Glutamatergic neuron (in vitro differentiated cells): ENCODE measurements around the gene PCK1. TPM values are rescaled to one million over a fixed set of nuclear protein-coding genes. Genes with fewer than 3 reads are reported as not detected.

ENCODE experiments used
- DNase-seq: peaks from one replicate; pipeline ENCODE4 v3.0.0; 2022
- H3K27ac Mint-ChIP-seq: one replicate; pipeline ENCODE4 v1.8.0; 2020; ENCODE audit warnings: mild to moderate bottlenecking, mixed read lengths, inconsistent platforms; ENCODE audit not compliant: unreplicated experiment
- H3K27me3 Mint-ChIP-seq: one replicate; pipeline ENCODE4 v1.8.0; 2020; ENCODE audit warnings: mild to moderate bottlenecking, moderate library complexity, mixed read lengths, inconsistent platforms; ENCODE audit not compliant: unreplicated experiment
- H3K36me3 Mint-ChIP-seq: one replicate; pipeline ENCODE4 v1.8.0; 2020; ENCODE audit warnings: mild to moderate bottlenecking, mixed read lengths, inconsistent platforms; ENCODE audit not compliant: unreplicated experiment
- H3K4me1 Mint-ChIP-seq: one replicate; pipeline ENCODE4 v1.8.0; 2020; ENCODE audit warnings: mild to moderate bottlenecking, low read depth, mixed read lengths, inconsistent platforms; ENCODE audit not compliant: unreplicated experiment
- H3K4me3 Mint-ChIP-seq: one replicate; pipeline ENCODE4 v1.8.0; 2020; ENCODE audit warnings: mild to moderate bottlenecking, mixed read lengths, inconsistent platforms; ENCODE audit not compliant: unreplicated experiment
- H3K9me3 Mint-ChIP-seq: one replicate; pipeline ENCODE4 v1.8.0; 2020; ENCODE audit warnings: mild to moderate bottlenecking, moderate library complexity, mixed read lengths, inconsistent platforms; ENCODE audit not compliant: unreplicated experiment
- total RNA-seq: library from RNA; stranded (reverse); fragmentation: NEBNext Ultra II Directional; extraction: Animal tissue kit (Norgen Biotek cat#: 25700); gene quantifications from one replicate; pipeline ENCODE4 v1.2.1, GENCODE V29; 2021; ENCODE audit not compliant: unreplicated experiment
- TF ChIP-seq, protein P1 (sequence below): fragments of 200-600 bp; sonication (generic); IDR thresholded peaks from one replicate; pipeline ENCODE4 v1.5.0; 2021; ENCODE audit not compliant: partially characterized antibody, unreplicated experiment

The PCK1 gene
- total RNA-seq, 1 donor from 2014 or later, result not detected

DNA sequence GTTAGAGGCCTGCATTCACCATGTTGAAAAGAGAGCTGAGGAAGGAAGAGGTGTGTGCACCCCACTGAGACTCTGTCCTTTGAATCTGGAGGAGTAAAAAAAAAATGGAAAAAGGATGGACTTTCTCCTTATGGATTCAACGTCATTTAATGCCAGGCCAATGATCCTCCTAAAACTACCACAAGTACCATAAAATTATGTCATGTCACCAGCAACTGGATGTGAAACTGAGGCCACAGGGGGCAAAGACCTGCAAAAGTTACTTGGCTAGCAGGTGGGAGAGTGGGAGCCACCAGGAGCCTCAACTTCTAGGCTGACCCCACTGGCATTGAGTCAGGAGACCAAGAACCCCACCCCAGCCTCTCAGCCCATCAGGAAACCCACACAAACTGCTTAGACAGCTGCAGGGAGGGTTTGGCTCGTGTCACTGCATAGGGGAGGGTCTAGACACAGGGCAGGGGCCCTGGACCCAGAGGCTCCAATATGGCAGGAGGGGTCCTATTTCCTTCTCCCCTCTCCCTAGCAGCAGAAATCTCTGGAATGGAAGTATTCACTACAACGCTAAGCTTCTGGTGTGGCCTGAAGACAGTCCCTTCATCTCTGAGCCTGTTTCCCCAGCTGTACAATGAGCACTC is 11.0 kb downstream of the PCK1 start:
- no peak for DNase-seq
- Mint-ChIP-seq H3K27ac (no peak overlapping the region), H3K4me3 (no peak overlapping the region), H3K9me3 (peaks cover 5% of the 10 kb centered on the region), H3K36me3 (no peaks in the 10 kb centered on the region), H3K4me1 (peaks cover 8% of the 10 kb centered on the region), H3K27me3 (peaks cover 2% of the 10 kb centered on the region)
- TF ChIP-seq, protein P1, sequence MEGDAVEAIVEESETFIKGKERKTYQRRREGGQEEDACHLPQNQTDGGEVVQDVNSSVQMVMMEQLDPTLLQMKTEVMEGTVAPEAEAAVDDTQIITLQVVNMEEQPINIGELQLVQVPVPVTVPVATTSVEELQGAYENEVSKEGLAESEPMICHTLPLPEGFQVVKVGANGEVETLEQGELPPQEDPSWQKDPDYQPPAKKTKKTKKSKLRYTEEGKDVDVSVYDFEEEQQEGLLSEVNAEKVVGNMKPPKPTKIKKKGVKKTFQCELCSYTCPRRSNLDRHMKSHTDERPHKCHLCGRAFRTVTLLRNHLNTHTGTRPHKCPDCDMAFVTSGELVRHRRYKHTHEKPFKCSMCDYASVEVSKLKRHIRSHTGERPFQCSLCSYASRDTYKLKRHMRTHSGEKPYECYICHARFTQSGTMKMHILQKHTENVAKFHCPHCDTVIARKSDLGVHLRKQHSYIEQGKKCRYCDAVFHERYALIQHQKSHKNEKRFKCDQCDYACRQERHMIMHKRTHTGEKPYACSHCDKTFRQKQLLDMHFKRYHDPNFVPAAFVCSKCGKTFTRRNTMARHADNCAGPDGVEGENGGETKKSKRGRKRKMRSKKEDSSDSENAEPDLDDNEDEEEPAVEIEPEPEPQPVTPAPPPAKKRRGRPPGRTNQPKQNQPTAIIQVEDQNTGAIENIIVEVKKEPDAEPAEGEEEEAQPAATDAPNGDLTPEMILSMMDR, result no peak

DNA sequence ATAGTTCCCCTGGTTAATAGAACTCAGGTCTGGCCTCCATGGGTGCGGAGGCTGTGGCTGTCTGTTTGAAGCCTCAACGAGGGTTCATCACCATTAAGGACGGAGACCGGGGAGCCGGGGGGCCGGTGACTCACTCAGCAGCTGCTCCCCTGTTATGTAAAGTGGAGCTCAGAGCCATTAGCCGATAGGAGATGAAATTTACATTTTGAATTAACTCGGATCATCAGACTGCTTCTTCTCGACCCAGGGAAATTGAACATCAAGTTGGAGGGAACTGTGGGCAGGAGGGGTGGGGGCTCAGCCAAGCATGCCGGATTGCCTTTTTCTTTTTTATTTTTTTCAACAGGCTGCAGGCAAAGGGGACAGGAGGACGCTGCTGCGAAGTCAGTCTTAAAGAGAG is 12.3 kb downstream of the PCK1 start:
- DNase-seq, result peak; percentile 42
- peaks cover 8% of the 10 kb centered on the region for H3K4me1 Mint-ChIP-seq
- peaks cover 1% of the 10 kb centered on the region for H3K9me3 Mint-ChIP-seq
- TF ChIP-seq, protein P1, result no peak
- peaks cover 2% of the 10 kb centered on the region for H3K27me3 Mint-ChIP-seq
- no peak overlapping the region for H3K27ac Mint-ChIP-seq
- no peaks in the 10 kb centered on the region for H3K36me3 Mint-ChIP-seq
- H3K4me3 Mint-ChIP-seq, result no peak overlapping the region

DNA sequence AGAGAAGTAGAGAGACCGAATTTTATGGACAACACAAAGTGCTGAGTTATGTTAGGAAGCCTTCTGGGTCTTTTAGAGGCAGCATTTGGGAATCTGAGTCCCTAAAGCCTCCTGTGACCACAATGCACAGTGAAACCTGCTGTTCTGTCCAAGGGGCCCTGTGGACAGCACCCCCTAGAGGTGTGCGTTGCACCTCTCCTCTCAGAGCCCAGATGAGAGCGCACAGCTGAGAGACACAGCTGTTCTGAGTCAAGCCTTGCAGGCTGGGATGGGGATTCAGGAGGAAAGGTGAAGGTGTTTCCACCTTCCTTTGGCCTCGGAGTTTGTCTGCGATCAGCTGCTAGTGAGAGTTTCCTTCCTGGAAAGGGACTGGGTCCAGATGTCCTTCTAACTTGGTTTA is 13.0 kb downstream of the PCK1 start:
- H3K36me3 Mint-ChIP-seq, result no peaks in the 10 kb centered on the region
- no peak overlapping the region for H3K27ac Mint-ChIP-seq
- H3K27me3 Mint-ChIP-seq, result peaks cover 2% of the 10 kb centered on the region
- DNase-seq, result peak; percentile 39
- H3K4me1 Mint-ChIP-seq, result peaks cover 8% of the 10 kb centered on the region
- TF ChIP-seq, protein P1, result peak; percentile 38
- no peak overlapping the region for H3K4me3 Mint-ChIP-seq
- H3K9me3 Mint-ChIP-seq, result peaks cover 1% of the 10 kb centered on the region

DNA sequence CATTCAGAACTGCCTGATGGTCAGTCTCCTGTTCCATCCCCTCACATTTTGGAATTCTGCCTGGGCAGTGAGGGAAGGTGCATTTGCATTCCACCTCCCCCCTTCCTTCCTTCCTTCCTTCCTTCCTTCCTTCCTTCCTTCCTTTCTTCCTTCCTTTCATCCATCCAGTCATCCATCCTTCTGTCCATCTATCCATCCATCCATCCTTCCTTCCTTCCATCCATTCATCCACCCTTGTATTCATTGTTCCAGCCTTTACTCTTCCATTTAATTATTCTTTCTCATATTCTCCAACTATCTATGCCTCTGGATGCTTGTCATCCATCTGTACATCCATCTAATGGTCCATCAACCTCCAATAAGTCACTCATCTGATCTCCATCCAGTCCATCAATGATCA is 14.0 kb downstream of the PCK1 start:
- peaks cover 6% of the 10 kb centered on the region for H3K4me1 Mint-ChIP-seq
- H3K4me3 Mint-ChIP-seq, result no peak overlapping the region
- no peak overlapping the region for H3K27ac Mint-ChIP-seq
- H3K9me3 Mint-ChIP-seq, result peaks cover 1% of the 10 kb centered on the region
- TF ChIP-seq, protein P1, result no peak
- H3K27me3 Mint-ChIP-seq, result peaks cover 2% of the 10 kb centered on the region
- H3K36me3 Mint-ChIP-seq, result no peaks in the 10 kb centered on the region
- DNase-seq, result no peak

DNA sequence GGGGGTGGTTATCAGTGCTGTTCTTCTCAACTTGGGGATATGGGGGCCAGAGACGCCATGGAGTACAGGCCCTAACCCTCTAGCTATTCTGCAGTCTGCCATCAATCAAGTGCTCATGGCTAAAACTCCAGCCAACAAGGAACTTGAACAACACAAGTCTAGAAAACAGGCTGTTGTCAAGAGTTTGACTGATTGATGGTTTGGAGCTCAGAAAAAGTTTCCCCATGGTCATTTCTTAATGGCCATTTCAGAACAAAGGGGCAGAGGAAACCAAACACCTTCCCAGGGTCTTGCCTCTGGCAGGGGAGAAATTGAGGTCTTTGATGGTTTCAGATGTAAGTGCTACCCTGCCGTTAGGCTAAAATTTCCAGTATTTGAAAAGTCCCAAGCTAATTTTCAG is 15.1 kb downstream of the PCK1 start:
- Mint-ChIP-seq H3K4me3 (no peak overlapping the region), H3K4me1 (peaks cover 4% of the 10 kb centered on the region), H3K27me3 (peaks cover 7% of the 10 kb centered on the region), H3K27ac (no peak overlapping the region), H3K36me3 (no peaks in the 10 kb centered on the region), H3K9me3 (peaks cover 4% of the 10 kb centered on the region)
- DNase-seq, result no peak
- TF ChIP-seq, protein P1, result no peak
